ENCODE measurements around the gene FBN1. TPM values are rescaled to one million over a fixed set of nuclear protein-coding genes. Genes with fewer than 3 reads are reported as not detected.

FBN1 gene
- total and polyA plus RNA-seq, 2 donors (not counting 3 experiments of a cell fraction or from before 2014, with no cell fraction given), result 107 to 111 TPM

DNA sequence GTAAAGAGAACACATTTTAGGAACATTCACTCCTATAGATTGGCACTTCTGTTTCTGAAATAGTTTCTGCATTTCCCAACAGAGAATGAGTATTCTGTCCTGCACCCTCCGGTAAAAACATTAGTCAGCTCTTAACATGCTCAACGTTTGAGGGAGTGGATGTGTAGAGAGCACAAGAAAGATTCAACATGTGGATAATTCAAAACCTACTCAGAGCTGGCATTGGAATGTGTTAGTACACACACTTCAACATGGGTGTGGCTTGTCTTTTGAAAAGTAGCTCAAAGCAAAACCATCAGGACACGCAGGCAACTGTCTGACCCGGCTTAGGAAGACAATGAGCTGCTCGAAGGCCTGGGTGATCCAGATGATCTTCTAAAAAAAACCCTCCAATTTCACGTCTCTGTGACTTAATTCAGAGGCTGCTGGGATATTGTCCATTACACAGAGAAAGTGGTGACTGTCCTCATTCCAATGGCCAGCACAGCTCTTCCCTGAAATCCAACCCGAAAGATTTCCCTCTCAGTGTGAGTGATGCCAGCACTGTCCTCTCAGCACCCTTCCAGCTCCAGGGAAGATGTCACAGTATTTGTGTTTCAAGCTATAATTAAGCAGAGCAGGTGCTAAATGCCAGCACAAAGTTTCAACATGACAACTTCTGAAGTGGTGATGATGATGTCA lies 18.1 kb downstream of the FBN1 start:
- Histone ChIP-seq H3K27ac (ENCODE audit: insufficient read depth, low read depth, low read length) (no peak overlapping the region), H3K4me2 (ENCODE audit: insufficient read depth, low read length) (no peak overlapping the region), H3K9ac (replicated peaks; ENCODE audit: extremely low read depth, insufficient read depth, low read length) (no peak overlapping the region), H3K4me3 (replicated peaks in 1 of 3; ENCODE audit: insufficient read depth in 1 of 3, low read depth in 1 of 3, low read length in 3 of 3) (no peak overlapping the region), H3K79me2 (ENCODE audit: control insufficient read depth, insufficient read depth, low read length) (no peaks in the 10 kb centered on the region), H3K36me3 (ENCODE audit: control insufficient read depth in 2 of 2, extremely low read depth in 1 of 2, insufficient read depth in 2 of 2, low read length in 2 of 2) (no peaks in the 10 kb centered on the region), H3K4me1 (ENCODE audit: control insufficient read depth, extremely low read depth, insufficient read depth, low read length) (no peaks in the 10 kb centered on the region), H3K27me3 (ENCODE audit: control insufficient read depth in 2 of 2, insufficient read depth in 2 of 2, low read length in 2 of 2) (no peaks in the 10 kb centered on the region), H4K20me1 (replicated peaks; ENCODE audit: control insufficient read depth, extremely low read depth, insufficient read depth, low read length) (no peaks in the 10 kb centered on the region), H3K9me3 (replicated peaks; ENCODE audit: control insufficient read depth, insufficient read depth, low read length) (no peaks in the 10 kb centered on the region), H3K9me1 (replicated peaks; ENCODE audit: control insufficient read depth, extremely low read depth, insufficient read depth, low read length) (no peaks in the 10 kb centered on the region), H2AFZ (ENCODE audit: low read depth, low read length) (peak overlapping the region; percentile 2)
- ChIA-PET POLR2A (no interaction called here), CTCF (interaction anchor here (0.7 to 1.4 kb wide), 5 partner anchors 9 to 269 kb away, joined by 3 to 6 read pairs (median 4); no protein-coding TSS in a partner anchor)
- dilution Hi-C loops (cut with MboI; ENCODE audit: extremely low pct_ligation_motif_present, low sequenced_read_pairs) (no loop called here), intact Hi-C loops (cut with micrococcal nuclease) (no loop called here)
- FAIRE-seq, result no peak
- no peak for DNase-seq (ENCODE audit: low read depth, low spot score)
- no peak for TF ChIP-seq MYC (IDR thresholded peaks at IDR 0.05; ENCODE audit: low read depth, low read length)
- no peak for TF ChIP-seq POLR2A (IDR thresholded peaks at IDR 0.05; ENCODE audit: low read depth, low read length)
- no peak for TF ChIP-seq EZH2 (IDR thresholded peaks at IDR 0.05; ENCODE audit: borderline replicate concordance, low read depth, low read length, severe bottlenecking)
- TF ChIP-seq GATA2 (IDR thresholded peaks at IDR 0.05; ENCODE audit: insufficient read depth, insufficient read length, low read depth, low read length), result no peak
- TF ChIP-seq, protein P1, sequence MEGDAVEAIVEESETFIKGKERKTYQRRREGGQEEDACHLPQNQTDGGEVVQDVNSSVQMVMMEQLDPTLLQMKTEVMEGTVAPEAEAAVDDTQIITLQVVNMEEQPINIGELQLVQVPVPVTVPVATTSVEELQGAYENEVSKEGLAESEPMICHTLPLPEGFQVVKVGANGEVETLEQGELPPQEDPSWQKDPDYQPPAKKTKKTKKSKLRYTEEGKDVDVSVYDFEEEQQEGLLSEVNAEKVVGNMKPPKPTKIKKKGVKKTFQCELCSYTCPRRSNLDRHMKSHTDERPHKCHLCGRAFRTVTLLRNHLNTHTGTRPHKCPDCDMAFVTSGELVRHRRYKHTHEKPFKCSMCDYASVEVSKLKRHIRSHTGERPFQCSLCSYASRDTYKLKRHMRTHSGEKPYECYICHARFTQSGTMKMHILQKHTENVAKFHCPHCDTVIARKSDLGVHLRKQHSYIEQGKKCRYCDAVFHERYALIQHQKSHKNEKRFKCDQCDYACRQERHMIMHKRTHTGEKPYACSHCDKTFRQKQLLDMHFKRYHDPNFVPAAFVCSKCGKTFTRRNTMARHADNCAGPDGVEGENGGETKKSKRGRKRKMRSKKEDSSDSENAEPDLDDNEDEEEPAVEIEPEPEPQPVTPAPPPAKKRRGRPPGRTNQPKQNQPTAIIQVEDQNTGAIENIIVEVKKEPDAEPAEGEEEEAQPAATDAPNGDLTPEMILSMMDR (IDR thresholded peaks at IDR 0.05; ENCODE audit: extremely low read depth in 1 of 2, insufficient read depth in 1 of 2, low read depth in 1 of 2, low read length in 2 of 2), result no peak
- TF ChIP-seq POLR2AphosphoS5 (IDR thresholded peaks at IDR 0.05; ENCODE audit: insufficient read depth, low read depth, low read length), result no peak
- no peak for TF ChIP-seq FOS (IDR thresholded peaks at IDR 0.05; ENCODE audit: borderline replicate concordance, insufficient read depth, low read length)
- no peak for TF ChIP-seq JUN (IDR thresholded peaks at IDR 0.05; ENCODE audit: borderline replicate concordance, insufficient read depth, insufficient read length, low read depth)
- TF ChIP-seq, protein P2, sequence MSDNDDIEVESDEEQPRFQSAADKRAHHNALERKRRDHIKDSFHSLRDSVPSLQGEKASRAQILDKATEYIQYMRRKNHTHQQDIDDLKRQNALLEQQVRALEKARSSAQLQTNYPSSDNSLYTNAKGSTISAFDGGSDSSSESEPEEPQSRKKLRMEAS (IDR thresholded peaks at IDR 0.05; ENCODE audit: insufficient read depth, insufficient read length), result no peak
- BruUV-seq (replicated peaks), result no TSS peak

Measured in endothelial cell of umbilical vein (primary cell).